Nephron (organoid): Measurements from ENCODE around the gene WSB2.

ENCODE experiments used
- H3K27ac Mint-ChIP-seq, 3 experiments: 2 replicates each; pipeline ENCODE4 v1.8.0; 2020; ENCODE audit warnings: mixed read lengths in 3 of 3, mild to moderate bottlenecking in 2 of 3, moderate library complexity in 1 of 3
- H3K27me3 Mint-ChIP-seq: 2 replicates; pipeline ENCODE4 v1.8.0; 2021; ENCODE audit warnings: low read depth, mild to moderate bottlenecking, moderate library complexity, mixed read lengths
- H3K36me3 Mint-ChIP-seq: 2 replicates; pipeline ENCODE4 v1.8.0; 2020; ENCODE audit warnings: low read depth, mixed read lengths
- H3K4me1 Mint-ChIP-seq: 2 replicates; pipeline ENCODE4 v1.8.0; 2020; ENCODE audit warnings: mixed read lengths
- H3K4me3 Mint-ChIP-seq, 3 experiments: 2 replicates each; pipeline ENCODE4 v1.8.0; 2020; ENCODE audit warnings: mild to moderate bottlenecking in 3 of 3, mixed read lengths in 3 of 3, moderate library complexity in 2 of 3
- H3K9me3 Mint-ChIP-seq: 2 replicates; pipeline ENCODE4 v1.8.0; 2020; ENCODE audit warnings: mixed read lengths
- CTCF ChIP-seq, 3 experiments: fragments of 200-600 bp; sonication (generic); IDR thresholded peaks; one replicate each; pipeline ENCODE4 v1.5.0; 2021; ENCODE audit warnings: antibody characterized with exemption in 3 of 3; ENCODE audit not compliant: unreplicated experiment in 3 of 3

The WSB2 gene

GRCh38 chr12:117985182-117985581 is 75.8 kb downstream of the WSB2 start:
- Mint-ChIP-seq H3K27me3 (no peaks in the 10 kb centered on the region), H3K4me3 (no peak overlapping the region), H3K36me3 (no peaks in the 10 kb centered on the region), H3K4me1 (no peaks in the 10 kb centered on the region), H3K27ac (no peak overlapping the region), H3K9me3 (peaks cover 2% of the 10 kb centered on the region)
- no peak for TF ChIP-seq CTCF (IDR thresholded peaks at IDR 0.05; ENCODE audit: unreplicated experiment in 3 of 3)
